ENCODE data around the gene ZMIZ2. TPM values are rescaled to one million over a fixed set of nuclear protein-coding genes. Genes with fewer than 3 reads are reported as not detected.

Gene ZMIZ2
- total RNA-seq, 2 donors from 2014 or later = 85.6 to 98.2 TPM

GRCh38 chr7:44765579-44766415 is 17.1 kb downstream of the ZMIZ2 start:
- TF ChIP-seq CTCF (conservative IDR thresholded peaks at IDR 0.05) = no peak
- H3K9me3 Mint-ChIP-seq = no peaks in the 10 kb centered on the region
- H3K4me3 Mint-ChIP-seq = no peak overlapping the region
- no peak for DNase-seq
- Histone ChIP-seq H3K36me3 (ENCODE audit: control insufficient read depth, insufficient read depth, low read length) (peaks cover 47% of the 10 kb centered on the region), H3K9me3 (ENCODE audit: control insufficient read depth, low read length) (no peaks in the 10 kb centered on the region), H3K27ac (ENCODE audit: low read depth, low read length) (no peak overlapping the region), H3K9ac (ENCODE audit: extremely low read depth, low read length, poor library complexity, severe bottlenecking) (no peak overlapping the region), H3K4me3 (ENCODE audit: low read length) (no peak overlapping the region), H3K27me3 (ENCODE audit: control insufficient read depth, insufficient read depth, low read length, poor library complexity, severe bottlenecking) (no peaks in the 10 kb centered on the region), H3K4me1 (ENCODE audit: control insufficient read depth, insufficient read depth, low read length) (no peaks in the 10 kb centered on the region)
- H3K4me1 Mint-ChIP-seq = no peaks in the 10 kb centered on the region
- WGBS, 2 experiments (ENCODE audit: insufficient coverage in 1 of 2, insufficient read length in 1 of 2) = 95 to 100% methylated on average over 8 to 17 of the region's 17 CpGs
- H3K36me3 Mint-ChIP-seq (ENCODE audit: low read depth) = peaks cover 55% of the 10 kb centered on the region
- H3K27ac Mint-ChIP-seq = no peak overlapping the region
- no peaks in the 10 kb centered on the region for H3K27me3 Mint-ChIP-seq (ENCODE audit: insufficient read depth)

GRCh38 chr7:44766416-44766801 is 17.8 kb downstream of the ZMIZ2 start:
- H3K4me1 Mint-ChIP-seq = no peaks in the 10 kb centered on the region
- peaks cover 1% of the 10 kb centered on the region for H3K27me3 Mint-ChIP-seq (ENCODE audit: insufficient read depth)

GRCh38 chr7:44767134-44767911 is 18.7 kb downstream of the ZMIZ2 start:
- Histone ChIP-seq H3K36me3 (ENCODE audit: control insufficient read depth, insufficient read depth, low read length) (peaks cover 41% of the 10 kb centered on the region), H3K4me1 (ENCODE audit: control insufficient read depth, insufficient read depth, low read length) (no peaks in the 10 kb centered on the region), H3K27ac (ENCODE audit: low read depth, low read length) (no peak overlapping the region), H3K4me3 (ENCODE audit: low read length) (no peak overlapping the region), H3K9me3 (ENCODE audit: control insufficient read depth, low read length) (no peaks in the 10 kb centered on the region), H3K27me3 (ENCODE audit: control insufficient read depth, insufficient read depth, low read length, poor library complexity, severe bottlenecking) (no peaks in the 10 kb centered on the region), H3K9ac (ENCODE audit: extremely low read depth, low read length, poor library complexity, severe bottlenecking) (no peak overlapping the region)
- Mint-ChIP-seq H3K4me3 (no peak overlapping the region), H3K4me1 (no peaks in the 10 kb centered on the region), H3K27ac (no peak overlapping the region), H3K27me3 (ENCODE audit: insufficient read depth) (peaks cover 1% of the 10 kb centered on the region), H3K9me3 (no peaks in the 10 kb centered on the region), H3K36me3 (ENCODE audit: low read depth) (peaks cover 46% of the 10 kb centered on the region)
- DNase-seq = no peak
- TF ChIP-seq CTCF (conservative IDR thresholded peaks at IDR 0.05) = no peak
- 90 to 96% methylated on average over 14 to 19 of the region's 19 CpGs for WGBS, 2 experiments (ENCODE audit: insufficient coverage in 1 of 2, insufficient read length in 1 of 2)

More at GRCh38 chr7:44766416-44766801, 17.8 kb downstream of the ZMIZ2 start:
- H3K4me1 ChIP-seq (ENCODE audit: control insufficient read depth, insufficient read depth, low read length) = no peaks in the 10 kb centered on the region
- H3K36me3 ChIP-seq (ENCODE audit: control insufficient read depth, insufficient read depth, low read length) = peaks cover 47% of the 10 kb centered on the region
- 97% methylated on average over 5 to 11 of the region's 11 CpGs for WGBS, 2 experiments (ENCODE audit: insufficient coverage in 1 of 2, insufficient read length in 1 of 2)
- no peak for DNase-seq
- Mint-ChIP-seq H3K9me3 (no peaks in the 10 kb centered on the region), H3K27ac (no peak overlapping the region), H3K4me3 (no peak overlapping the region), H3K36me3 (ENCODE audit: low read depth) (peaks cover 53% of the 10 kb centered on the region)
- no peak for TF ChIP-seq CTCF (conservative IDR thresholded peaks at IDR 0.05)
- H3K27me3 ChIP-seq (ENCODE audit: control insufficient read depth, insufficient read depth, low read length, poor library complexity, severe bottlenecking) = no peaks in the 10 kb centered on the region
- no peak overlapping the region for H3K9ac ChIP-seq (ENCODE audit: extremely low read depth, low read length, poor library complexity, severe bottlenecking)
- H3K27ac ChIP-seq (ENCODE audit: low read depth, low read length) = no peak overlapping the region
- no peak overlapping the region for H3K4me3 ChIP-seq (ENCODE audit: low read length)
- H3K9me3 ChIP-seq (ENCODE audit: control insufficient read depth, low read length) = no peaks in the 10 kb centered on the region
